ENCODE data around the gene TENM4.

The TENM4 gene

GRCh38 chr11:79340535-79340934 is 100.3 kb downstream of the TENM4 start:
- no peak for DNase-seq

GRCh38 chr11:79336797-79337517 is 103.9 kb downstream of the TENM4 start:
- peak; percentile 70 for DNase-seq

DNA sequence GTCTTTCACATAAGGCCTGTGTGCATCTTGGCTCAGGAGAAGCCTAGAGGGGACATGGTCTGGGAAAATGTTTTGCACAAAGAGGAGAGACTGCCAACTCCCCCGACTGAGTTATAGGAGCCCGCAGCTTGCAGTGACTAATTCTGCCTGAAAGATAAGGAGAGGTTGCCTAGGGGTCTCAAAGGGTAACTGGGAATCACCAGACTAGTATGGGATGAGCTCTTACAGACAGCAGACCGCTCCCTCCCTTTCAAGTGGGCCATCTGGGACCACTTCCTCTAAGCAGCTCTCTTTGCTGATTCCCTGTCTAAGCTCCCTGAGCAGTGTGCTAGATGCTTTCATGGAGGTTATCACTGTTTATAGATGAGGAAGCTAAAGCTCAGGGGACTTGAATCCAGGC is 105.1 kb downstream of the TENM4 start:
- no peak for DNase-seq

GRCh38 chr11:79333355-79333754 is 107.5 kb downstream of the TENM4 start:
- no peak for DNase-seq

DNA sequence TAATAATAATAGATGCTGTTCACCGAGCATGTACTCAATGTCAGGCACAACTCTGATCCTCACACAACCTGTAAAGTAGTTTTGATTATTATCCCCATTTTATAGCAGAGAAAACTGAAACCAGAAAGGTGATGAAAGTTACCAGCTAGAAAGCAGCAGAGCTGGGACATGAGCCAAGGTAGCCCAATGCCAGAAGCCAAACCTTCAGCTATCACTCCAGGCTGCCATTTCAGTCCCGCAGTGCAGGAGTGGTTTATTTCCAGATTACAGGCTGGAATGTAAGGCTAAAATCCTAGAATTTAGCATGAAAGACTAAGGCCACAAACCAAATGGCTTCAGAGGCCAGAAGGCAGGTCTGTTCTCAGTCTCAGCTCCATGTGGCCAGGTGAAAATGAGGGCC is 108.8 kb downstream of the TENM4 start:
- peak; percentile 34 for DNase-seq

- peak; percentile 90 for DNase-seq
Observed at GRCh38 chr11:79331203-79331901, 109.5 kb downstream of the TENM4 start.

GRCh38 chr11:79330651-79331050 is 110.2 kb downstream of the TENM4 start:
- no peak for DNase-seq

GRCh38 chr11:79329561-79329960 is 111.3 kb downstream of the TENM4 start:
- DNase-seq = no peak

DNA sequence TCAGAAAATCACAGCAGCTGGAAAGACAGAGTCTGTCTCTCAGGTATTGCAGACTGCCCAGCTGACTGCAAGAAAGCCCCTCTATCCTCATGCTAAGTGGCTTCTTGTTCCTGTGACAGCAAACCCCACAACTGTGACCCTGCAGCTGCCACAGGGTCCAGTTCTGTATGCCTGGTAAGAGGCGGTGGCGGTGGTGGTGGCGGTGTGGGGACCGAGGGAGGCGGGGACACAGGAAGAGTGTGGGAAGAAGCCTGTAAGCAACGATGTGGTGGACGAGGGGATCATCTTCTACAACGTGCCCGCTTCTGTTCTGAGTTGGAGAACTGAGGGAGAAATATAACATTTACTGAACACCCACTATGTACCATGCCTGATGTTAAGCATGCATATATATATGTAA is 112.4 kb downstream of the TENM4 start:
- no peak for DNase-seq

- no peak for DNase-seq
Observed at GRCh38 chr11:79325851-79326250, 115.0 kb downstream of the TENM4 start.

DNA sequence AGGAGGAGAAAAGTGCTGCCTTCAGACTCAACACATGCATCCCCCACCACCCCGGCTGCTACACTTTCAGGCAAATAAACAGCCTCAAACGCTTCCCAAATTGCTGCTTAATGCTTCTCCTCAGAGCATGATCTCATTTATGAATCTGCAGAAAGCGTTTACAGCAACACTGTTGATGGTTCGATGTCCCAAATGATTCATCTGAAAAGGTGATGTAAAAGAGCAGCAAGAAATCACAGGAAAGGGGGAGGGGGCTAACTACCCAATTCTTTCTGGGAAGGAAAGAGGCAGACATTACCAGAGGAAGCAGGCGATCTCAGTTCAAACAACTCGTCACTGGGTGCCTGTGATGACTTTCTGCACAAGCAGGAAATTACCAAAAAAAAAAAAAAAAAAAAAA is 119.6 kb downstream of the TENM4 start:
- DNase-seq = peak; percentile 42

DNA sequence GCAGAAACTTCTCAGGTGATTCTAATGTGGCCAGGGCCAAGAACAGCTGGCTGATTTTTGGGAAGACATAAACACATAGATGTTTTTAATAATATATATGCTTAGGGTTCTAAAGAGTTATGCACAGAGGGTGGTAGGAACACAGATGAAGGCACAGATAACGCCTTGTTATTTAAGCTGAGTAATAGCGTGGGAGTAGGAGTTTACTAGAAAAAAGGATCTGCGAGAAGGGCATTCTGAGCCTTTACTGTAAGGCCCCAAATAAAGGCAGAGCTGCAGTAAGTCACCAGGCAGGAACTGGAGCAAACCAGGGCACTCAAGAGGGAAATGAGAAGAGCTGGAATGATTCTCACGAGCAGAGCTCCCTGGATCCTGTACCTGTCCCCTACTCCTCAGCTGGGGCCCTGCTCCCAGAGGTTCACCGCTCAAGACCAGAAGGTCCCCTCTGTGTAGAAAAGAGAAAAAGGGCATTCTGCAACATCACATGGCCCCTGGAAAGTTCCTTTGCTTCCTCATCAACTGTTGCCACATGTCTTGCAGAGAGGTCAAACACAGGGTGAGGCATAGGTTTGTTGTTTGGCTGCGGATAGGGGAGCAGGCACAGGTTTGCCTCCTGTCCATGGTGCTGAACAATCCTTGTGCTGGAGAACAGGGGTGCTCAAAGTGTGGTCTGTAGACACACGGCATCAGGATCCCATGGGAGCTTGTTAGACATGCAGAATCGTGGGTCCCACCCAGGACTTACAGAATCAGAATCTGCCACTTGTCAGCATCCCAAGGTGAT is 125.7 kb downstream of the TENM4 start:
- no peak for DNase-seq

GRCh38 chr11:79313530-79313913 is 127.3 kb downstream of the TENM4 start:
- DNase-seq = peak; percentile 23

DNA sequence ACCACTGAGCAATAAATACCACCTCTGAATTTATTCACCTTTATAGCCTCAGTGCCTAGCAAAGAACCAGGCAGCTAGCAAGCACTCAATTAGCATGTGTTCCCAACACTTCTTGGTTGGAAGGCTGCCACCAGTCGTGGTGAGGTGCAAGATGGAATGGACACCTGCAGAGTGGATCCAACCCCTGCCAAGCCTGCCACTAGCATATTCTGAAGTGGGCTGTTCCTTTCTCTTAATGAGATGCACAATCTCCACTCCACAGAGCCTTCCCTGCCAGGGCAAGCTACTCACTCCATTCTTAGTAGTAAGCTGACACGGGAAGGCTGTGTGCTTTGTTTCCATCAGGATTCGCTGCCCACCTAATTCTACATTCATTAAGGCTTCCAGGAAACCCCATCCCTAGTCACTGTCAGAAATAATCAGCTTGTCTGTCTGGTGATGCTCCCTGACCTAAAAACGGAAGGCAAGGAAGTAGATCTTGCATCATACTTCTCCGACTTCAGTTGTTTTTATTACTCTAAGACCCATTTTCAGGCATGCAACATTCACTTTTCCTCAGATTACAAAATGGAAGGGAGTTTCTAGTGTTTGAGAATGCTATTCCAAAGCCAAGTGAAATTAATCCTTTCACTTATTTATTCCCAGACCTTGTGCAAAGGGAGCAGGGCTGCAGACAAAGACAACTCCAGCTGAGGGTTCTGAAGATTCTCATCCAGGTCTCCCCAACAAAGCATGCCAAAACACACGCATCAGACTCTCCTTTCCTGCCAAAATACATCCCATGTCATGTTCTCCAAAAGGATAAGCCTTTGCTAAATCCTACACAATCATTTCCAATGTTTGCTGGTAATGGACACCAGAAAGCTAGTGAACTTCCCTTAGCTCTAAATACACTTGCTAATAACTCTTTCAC is 128.0 kb downstream of the TENM4 start:
- peak; percentile 97 for DNase-seq

- DNase-seq = no peak
Observed at GRCh38 chr11:79311461-79311860, 129.4 kb downstream of the TENM4 start.

GRCh38 chr11:79309407-79309806 is 131.4 kb downstream of the TENM4 start:
- no peak for DNase-seq

GRCh38 chr11:79308429-79308828 is 132.4 kb downstream of the TENM4 start:
- DNase-seq = peak; percentile 59

DNA sequence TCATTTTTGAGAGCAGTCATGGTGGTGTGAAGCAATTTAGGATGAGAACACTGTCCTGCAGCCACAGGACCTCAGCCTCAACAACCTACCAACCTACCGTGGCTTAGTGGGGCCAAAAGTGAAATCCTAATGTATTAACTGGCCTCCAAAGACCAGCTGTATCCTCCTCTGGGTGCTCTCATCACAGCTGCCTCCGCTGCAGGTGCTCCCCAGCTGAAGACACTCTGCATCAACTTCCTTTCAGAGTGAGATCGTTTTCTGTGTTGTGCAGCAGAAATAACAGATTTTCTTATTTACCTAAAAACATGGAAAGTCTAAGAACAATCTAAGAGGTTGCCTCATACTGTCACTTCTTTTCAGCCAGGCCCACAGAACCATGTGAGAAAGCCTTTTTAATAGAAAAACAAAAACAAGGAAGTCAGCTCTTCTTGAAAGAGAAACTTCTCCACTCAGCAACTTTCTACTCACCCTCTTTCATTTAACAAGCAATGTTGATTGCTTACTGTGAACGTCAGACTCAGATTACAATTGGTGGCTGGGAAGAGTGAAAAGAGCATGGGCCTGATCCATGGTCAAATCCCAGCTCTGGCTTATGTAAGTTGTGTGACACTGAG is 136.1 kb downstream of the TENM4 start:
- no peak for DNase-seq

DNA sequence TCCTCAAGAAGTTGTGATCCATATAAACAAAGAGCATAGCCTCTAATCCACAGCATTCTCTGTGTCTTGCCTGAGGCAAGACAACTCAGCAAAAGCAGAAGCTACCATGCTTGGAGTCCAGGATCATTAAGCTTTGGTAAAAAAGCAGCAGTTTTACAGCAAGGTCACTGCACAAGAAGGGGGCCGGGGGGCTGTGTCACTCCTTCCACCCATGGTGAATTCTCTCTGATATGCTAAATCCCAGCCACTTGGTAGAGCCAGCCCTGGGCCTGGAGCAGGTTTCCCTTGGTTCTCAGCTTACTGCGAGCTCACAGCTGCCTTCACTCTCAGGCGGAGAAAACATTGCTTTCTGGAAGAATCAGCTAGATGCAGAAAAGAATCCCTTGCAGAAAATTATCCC is 144.7 kb downstream of the TENM4 start:
- peak; percentile 47 for DNase-seq

- peak; percentile 77 for DNase-seq
Observed at GRCh38 chr11:79294845-79295731, 145.7 kb downstream of the TENM4 start.

DNA sequence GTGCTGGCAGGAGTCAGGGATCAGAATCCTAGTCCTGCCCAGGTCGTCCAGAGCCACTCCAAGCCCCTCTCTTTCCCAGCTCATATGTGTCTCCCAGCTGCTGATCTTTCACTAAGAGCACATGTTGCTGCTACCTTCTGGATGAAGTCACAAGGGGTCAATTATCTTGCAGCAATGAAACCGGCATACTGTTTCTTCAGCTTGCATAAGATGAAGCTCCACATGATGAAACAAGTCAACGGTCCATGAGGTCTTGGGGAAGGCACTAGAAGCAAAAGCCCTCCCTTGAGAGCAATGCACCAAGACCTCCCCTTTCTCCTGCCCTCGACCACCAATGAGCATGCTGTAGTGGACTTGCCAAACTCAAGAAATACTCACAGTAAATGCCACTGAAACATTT is 148.9 kb downstream of the TENM4 start:
- peak; percentile 33 for DNase-seq
